Fibroblast of skin of right biceps (primary cell): ENCODE results near the gene PFN4.
"Not testable (repeated sequence)": the region's sequence is repeated elsewhere in the genome, so short reads cannot be mapped to it uniquely, and the experiment has no call there.

Experiments
- DNase-seq: peaks from one replicate; pipeline ENCODE4 v3.0.0-alpha.2; 2013

PFN4 gene

DNA sequence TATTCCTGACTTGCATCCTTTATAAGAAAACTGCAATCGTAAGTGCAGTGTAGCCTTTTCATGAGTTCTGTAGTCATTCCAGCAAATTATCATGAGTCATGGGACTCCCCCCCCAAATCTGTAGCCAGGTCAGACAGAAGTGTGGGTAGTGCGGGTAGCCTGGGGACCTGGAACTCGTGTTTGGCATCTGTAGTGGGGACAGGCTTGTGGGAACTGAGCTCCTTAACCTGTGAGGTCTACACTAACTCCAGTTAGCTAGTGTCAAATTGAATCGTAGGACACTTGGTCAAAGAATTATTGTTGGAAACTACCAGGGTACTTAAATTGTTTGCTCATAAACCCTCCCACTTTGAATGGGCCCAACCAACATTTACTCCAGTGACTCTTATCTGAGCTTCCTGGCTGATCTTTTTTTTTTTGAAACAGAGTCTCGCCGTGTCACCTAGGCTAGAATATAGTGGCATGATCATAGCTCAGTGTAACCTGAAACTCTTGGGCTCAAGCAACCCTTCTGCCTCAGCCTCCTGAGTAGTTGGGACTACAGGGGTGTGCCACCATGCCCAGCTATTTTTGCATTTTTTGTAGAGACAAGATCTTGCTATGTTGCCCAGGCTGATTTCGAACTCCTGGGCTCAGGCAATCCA is 12.4 kb downstream of the PFN4 start:
- DNase-seq: peak; percentile 7

DNA sequence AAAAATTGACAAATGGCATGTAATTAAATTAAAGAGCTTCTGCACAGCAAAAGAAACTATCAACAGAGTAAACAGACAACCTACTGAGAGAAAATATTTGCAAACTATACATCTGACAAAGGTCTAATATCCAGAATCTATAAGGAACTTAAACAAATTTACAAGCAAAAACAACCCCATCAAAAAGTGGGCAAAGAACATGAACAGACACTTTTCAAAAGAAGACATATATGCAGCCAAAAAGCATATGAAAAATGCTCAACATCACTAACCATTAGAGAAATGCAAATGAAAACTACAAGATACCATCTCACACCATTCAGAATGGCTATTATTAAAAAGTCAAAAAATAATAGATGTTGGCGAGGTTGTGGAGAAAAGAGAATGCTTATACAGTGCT is 13.7 kb downstream of the PFN4 start:
- DNase-seq: not testable (repeated sequence)

DNA sequence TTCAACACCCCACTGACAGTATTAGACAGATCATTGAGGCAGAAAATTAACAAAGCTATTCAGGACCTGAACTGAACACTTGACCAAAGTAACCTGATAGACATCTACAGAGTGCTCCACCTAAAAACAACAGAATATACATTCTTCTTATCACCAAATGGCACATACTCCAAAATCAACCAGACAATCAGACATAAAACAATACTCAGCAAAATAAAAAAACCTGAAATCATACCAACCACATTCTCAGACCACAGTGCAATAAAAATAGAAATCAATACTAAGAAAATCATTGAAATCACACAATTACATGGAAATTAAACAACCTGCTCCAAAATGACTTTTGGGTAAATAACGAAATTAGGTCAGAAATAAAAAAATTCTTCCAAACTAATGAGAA is 15.8 kb downstream of the PFN4 start:
- DNase-seq: no peak

DNA sequence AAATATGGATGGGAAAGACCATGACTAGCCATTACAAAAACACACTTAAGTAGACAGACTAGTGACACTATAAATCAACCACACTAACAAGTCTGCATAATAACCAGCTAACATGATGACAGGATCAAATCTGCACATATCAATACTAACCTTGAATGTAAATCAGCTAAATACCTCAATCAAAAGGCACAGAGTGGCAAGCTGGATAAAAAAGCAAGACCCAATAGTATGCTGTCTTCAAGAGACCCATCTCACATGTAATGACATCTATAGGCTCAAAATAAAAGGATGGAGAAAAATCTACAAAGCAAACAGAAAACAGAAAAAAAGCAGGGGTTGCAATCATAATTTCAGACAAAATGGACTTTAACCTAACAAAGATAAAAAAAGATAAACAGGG is 16.3 kb downstream of the PFN4 start:
- no peak for DNase-seq

DNA sequence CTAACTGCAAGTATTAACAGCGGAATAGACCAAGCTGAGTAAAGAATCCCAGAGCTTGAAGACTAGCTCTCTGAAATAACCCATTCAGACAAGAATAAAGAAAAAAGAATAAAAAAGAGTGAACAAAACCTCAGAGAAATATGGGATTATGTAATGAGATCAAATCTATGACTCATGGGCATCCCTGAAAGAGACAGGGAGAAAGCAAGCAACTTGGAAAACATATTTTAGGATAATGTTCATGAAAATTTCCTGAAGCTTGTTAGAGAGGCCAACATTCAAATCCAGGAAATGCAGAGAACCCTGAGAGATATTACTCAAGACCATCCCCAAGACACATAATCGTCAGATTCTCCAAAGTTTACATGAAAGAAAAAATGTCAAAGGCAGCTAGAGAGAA is 17.3 kb downstream of the PFN4 start:
- DNase-seq: peak; percentile 45

DNA sequence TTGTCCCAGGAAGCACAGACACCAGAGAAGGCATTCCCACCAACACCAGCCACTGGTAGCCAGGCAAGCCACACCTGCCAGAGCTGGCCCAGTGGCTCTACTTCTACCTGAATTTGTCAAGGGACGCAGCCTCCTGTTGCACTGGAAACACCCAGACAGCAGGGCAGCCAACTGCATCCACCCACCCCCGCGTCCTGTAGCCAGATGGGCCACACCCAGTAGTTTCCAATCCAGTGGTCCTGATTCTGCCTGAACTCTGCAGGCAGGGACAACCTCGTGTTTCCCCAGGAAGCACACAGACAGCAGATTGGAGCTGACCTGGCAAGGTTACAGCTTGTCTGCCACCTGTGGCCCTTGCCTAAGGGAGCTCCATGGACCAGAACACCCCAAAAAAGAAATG is 18.2 kb downstream of the PFN4 start:
- no peak for DNase-seq

DNA sequence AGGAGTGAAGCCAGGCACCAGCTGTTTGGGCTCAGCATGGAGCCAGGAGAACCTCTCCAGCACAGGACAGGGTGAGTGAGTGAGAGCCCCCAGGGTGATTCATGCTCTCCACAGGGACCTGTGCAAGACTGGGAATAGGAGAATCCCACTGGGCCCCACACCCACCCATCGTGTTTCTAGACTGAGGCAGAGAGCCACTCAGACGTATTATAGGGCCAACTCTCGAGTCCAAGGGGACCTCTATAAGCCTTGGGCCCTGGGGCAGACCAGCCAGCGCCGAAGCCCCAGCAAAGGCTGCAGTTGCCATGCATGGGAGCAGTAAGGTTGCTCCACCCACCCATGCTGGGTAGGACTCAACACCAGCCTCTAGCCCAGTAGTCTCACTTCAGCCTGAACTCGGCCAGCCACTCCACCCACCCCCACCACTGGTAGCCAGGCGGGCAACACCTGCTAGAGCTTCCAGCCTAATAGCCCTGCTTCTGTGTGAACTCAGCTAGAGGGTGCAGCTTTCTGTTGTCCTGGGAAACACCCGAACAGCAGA is 19.0 kb downstream of the PFN4 start:
- DNase-seq: no peak

DNA sequence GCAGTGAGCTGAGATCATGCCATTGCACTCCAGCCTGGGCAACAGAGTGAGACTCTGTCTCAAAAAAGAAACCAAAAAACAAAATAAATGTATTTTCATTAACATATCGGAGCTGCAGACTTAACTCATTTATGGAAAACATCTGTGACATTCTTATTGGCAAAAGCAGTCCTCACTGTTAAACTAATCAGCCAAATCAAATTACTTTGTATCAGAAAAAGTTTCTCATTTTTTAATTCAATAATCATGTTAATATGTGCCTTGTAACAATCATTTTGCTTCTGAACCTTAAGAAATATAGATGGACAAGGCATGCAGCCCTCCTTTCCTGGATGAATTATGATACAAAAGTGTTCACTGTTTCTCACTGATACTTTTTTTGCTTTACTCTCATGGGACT is 20.5 kb downstream of the PFN4 start:
- no peak for DNase-seq

DNA sequence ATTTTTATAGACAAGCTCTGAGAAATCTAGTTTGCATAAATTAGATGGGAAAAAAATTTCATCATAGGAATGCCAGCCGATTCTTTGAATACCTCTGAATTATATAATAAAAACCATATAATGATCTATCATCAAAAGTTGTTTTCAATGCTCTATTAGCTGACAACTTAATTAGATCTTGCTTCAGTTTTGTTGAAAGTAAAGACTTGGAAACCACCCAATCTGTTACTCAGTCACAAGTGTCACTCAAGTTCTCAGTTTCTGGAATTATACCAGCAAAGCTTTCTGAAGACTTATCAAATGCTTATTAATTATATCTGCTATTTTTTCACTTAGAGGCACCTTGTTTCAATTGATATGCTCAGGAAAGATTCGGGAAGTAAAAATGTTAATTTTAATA is 21.1 kb downstream of the PFN4 start:
- DNase-seq: no peak

DNA sequence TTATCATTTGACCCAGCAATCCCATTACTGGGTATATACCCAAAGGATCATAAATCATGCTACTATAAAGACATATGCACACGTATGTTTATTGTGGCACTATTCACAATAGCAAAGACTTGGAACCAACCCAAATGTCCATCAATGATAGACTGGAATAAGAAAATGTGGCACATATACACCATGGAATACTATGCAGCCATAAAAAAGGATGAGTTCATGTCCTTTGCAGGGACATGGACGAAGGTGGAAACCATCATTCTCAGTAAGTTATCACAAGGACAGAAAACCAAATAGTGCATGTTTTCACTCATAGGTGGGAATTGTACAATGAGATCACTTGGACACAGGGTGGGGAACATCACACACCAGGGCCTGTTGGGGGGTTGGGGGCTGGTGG is 22.4 kb downstream of the PFN4 start:
- DNase-seq: not testable (repeated sequence)

DNA sequence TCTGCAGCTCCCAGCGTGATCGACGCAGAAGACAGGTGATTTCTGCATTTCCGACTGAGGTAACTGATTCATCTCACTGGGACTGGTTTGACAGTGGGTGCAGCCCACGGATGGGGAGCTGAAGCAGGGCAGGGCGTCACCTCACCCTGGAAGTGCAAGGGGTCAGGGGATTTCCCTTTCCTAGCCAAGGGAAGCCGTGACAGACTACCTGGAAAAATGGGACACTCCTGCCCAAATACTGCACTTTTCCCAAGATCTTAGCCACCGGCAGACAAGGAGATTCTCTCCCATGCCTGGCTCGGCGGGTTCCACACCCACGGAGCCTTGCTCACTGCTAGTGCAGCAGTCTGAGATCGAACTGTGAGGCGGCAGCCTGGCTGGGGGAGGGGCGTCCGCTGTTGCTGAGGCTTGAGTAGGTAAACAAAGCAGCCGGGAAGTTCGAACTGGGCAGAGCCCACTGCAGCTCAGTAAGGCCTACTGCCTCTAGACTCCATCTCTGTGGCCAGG is 27.9 kb downstream of the PFN4 start:
- DNase-seq: not testable (repeated sequence)

DNA sequence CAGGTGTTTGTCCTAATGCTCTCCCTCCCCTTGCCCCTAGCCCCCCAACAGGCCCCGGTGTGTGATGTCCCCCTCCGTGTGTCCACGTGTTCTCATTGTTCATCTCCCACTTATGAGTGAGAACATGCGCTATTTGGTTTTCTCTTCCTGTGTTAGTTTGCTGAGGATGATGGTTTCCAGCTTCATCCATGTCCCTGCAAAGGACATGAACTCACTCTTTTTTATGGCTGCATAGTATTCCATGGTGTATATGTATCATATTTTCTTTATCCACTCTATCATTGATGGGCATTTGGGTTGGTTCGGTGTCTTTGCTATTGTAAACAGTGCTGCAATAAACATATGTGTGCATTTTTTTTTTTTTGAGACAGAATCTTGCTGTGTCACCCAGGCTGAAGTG is 29.9 kb downstream of the PFN4 start:
- not testable (repeated sequence) for DNase-seq

DNA sequence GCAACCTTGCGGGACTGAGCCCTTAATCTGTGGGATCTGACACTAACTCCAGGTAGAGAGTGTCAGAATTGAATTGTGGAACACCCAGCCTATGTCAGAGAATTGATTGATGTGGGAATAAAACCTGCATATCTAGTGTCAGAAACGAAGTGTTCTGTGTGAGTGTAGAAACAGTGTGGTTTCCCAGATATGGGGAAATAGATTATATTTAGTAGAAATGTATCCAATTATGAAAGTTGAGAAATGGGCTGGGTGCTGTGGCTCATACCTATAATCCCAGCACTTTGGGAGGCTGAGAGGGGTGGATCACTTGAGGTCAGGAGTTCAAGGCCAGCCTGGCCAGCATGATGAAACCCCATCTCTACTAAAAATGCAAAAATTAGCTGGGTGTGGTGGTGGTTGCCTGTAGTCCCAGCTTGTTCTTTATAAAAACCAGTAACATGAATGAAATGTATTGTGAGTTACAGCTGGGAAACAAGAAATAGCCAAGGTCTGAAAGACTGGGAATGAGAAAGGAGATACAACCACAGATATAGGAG is 34.2 kb downstream of the PFN4 start:
- no peak for DNase-seq

DNA sequence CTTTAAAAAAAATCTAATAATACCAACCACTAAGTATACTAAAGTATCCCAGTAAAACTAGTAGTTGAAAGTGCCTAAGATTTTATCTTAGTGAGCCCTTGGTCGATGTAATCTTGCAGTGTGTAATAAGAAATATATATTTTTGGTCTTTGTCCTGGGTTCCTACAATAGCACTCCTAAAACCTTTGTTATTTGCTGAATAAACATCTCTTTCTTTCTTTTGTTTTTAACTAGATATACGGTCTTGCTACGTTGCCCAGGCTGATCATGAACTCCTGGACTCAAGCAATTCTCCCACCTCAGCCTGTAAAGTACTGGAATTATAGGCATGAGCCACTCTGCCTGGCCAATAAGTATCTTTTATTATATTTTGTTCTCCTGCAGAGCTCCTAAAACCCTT is 36.1 kb downstream of the PFN4 start:
- DNase-seq: no peak

DNA sequence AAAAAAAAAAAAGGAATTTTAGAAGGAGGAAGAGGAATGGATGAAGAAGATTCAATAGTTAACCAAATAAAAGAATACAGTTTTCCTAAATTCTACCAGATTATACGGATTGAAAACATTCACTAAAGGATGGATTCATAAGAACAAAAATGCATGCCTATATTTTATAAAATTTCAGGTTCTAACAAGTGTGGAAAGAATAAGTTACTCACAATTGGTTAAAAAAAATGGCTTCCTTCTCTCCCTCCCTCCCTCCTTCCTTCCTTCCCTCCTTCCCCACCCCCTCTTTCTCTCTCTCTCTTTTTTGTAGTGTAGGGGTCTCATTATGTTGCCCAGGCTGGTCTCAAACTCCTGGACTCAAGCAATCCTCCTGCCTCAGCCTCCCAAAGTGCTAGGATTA is 36.9 kb downstream of the PFN4 start:
- DNase-seq: no peak

DNA sequence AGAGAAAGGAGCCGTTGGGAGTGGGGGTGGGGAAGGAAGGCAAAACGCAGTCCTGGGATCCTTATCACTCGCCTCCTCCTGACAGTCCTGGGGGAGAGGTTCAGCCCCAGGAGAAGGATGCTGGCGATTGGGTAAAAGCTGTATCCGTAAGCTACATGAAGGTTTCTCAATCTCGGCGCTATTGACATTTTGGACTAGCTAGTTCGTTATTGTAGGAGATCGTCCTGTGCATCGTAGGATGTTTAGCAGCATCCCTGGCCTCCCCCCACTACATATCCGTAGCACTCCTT is 38.0 kb downstream of the PFN4 start:
- no peak for DNase-seq

DNA sequence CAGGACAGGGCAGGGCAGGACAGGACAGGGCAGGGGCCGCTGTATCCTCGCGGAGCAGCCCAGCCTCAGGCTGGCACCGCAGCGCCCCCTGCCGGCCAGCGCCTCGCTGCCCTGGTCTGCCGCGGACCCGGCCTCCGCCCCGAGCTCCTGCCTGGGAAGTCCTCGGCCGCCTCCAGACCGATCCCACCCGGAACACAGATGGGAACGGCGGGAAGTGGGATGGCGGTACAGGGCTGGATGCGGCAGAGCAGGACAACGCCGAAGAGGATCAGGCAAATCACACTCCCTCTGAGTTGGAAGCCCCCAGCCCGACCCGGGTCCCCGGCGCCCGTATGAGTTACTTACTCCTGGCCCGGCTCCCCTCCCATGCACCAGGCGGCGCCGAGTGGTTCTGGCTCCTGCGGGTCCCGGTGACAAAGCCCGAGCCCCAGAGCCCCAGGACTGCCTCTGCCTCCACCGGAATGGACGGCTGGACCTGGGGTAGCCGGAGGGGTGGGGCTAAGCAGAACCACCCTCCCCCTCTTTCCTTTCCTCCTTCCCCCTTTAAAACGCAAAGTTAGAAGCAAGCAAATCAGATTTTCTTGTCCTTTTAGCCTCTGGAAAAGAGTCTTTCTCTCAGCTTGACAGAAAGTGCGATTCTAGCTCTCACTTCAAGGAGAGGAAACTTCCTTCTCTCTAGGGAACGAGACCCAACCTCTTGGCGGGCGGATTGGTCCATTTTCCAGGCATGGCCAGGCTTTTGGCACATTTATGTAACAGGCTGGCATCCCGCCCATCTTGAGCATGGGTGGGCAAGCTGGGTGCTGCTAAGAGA is 38.5 kb downstream of the PFN4 start, which contains the start of gene TP53I3:
Gene TP53I3, minus strand, starts transcription at position 449 of the 814 bp plus-strand sequence. CDS start 508 bp downstream, outside the sequence.
- peak; percentile 92 for DNase-seq

DNA sequence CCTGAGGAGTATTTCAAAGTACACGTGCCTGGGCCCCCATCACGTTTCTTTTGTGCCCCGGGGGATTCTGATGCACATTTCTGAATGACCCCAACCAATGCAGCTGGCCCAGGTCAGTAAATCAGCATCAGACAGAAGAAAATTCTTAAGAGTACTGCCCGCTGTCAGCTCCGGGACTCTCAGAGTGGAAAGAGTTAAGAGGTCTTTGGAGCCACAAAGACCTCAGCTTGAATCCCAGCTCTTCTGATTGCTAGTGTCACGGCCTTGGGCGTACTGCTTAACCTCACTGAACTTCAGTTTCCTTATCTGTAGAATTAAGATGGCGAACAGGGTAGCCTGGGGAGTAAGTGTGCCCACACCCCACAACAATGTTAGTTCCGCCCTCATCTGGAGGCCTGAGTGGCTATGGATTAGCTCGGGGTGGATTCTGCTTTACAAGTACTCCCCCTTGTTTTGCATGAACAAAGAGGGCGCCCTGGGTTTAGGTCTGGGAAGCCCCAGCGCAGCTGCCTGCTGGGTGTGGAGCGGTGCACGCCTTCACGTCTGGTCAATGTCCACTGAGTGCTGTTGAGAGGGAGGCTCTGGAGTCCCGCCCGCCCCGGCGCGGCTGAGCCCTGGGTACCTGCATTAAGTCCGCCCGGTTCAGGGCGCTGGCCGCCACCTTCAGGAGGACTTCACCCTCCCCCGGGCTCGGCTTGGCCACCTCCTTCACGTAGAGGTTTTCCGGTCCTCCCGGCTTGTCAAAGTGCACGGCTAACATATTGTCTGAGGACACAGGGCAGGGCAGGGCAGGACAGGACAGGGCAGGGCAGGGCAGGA is 39.4 kb downstream of the PFN4 start:
- peak; percentile 87 for DNase-seq

DNA sequence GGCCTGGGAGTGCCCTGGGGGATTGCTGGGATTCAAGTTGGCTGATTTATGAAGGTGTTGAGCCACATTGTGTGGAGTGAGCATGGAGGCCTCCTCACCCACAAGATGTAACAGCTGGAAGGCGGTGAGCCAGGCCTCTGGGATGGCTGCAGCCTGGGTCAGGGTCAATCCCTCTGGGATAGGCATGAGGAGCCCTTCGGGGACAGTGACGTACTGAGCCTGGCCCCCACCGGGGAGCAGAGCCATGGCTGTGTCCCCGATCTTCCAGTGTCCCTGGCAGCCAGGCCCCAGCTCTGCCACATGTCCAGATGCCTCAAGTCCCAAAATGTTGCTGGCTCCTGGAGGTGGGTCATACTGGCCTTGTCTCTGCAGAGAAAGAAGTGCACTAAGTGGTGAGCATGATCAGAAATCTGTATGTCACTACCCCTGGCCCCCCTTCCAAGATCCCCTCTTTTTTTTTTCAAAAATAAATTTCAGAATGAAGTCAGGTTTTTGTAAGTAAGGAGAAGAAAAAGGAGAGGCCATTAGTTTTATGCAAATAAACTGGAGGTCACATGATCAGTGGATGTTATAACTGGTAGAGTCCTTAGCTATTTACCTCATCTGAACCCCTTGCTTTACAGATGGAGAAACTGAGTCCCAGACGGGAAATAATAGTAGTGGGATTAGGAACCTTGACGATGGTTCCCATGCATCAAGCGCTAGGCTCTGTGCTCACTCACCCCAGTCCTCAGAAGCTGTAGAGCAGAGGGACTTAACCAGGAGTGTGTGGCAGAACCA is 40.2 kb downstream of the PFN4 start:
- DNase-seq: no peak

DNA sequence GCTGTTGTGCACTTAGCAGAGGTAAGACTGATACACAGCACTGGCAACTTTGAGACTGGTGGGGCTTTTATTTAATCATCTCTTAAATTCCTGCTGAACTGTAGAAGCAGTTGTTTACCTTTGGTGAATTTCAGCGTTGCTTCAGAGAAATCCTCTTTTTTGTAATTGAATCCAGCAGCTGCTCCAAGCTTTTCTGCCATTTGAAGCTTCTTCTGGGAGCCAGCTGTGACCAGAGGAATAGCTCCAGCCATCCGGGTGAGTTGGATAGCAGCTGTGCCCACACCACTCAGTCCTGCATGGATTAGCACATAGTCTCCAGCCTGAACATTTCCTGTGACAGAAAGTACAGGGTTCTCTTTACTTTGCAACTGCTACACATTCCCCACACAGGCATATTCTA is 42.4 kb downstream of the PFN4 start:
- no peak for DNase-seq

DNA sequence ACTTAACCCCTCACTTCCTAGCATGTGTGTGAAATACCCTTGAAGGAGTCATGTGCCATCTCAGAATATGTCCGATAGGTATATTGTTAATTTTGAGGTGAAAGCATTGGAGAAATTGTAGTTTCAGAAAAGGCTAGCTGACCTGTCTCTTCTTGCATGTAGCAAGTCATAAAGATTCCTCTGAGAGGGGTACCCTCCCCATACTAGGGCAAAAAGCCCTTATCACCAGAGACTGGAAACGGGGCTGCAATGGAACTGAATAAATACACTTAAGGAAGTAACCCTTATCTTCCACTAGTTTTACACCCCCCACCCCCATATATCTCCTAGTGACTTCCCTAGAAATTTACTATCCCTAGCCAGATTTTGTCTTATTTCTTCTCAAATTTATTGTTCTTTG is 45.3 kb downstream of the PFN4 start:
- no peak for DNase-seq

DNA sequence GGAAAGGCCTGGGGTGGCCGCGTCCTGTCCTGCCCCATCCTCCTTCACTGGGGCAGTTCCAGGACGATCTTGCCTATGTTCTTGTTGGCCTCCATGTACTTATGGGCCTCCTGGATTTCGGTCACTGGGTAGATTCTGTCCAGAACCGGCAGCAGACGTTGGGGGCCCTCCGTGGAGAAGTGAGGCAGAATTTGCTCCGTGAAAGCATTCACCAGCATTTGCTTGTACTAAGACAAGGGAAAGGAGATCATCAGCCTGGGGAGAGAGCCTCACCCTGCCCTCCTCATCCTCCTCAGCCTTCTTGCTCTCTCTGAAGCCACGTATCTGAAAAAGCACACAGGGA is 45.6 kb downstream of the PFN4 start:
- DNase-seq: no peak
